GM12873 (cell line): ENCODE measurements around the gene CINP.

Experiments used
- TF ChIP-seq, protein P1 (sequence below): IDR thresholded peaks from 2 replicates; pipeline ENCODE4 v1.5.1; 2012; ENCODE audit warnings: low read depth, mild to moderate bottlenecking, moderate library complexity, low read length, control low read depth; ENCODE audit not compliant: insufficient read depth; ENCODE audit errors: missing control alignments

Gene CINP

DNA sequence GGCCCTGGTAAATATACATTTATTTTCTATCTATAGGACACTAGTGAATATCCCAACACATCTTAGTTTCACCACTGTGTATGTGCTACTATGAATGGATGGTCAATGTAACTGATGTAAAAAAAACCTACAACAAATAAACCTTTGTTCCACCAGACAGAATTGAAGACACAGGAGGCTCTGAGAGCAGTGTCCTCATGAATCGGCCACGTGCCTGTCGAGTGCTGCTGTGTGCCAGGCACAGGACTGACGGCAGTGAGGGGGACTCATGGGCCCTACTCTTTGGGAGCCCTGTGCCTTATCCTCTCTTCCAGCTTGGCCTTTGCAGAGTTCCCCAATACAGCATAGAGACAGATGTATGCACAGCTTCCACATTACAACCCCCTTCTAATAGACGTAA, 18.2 kb downstream of the CINP start:
- TF ChIP-seq, protein P1, sequence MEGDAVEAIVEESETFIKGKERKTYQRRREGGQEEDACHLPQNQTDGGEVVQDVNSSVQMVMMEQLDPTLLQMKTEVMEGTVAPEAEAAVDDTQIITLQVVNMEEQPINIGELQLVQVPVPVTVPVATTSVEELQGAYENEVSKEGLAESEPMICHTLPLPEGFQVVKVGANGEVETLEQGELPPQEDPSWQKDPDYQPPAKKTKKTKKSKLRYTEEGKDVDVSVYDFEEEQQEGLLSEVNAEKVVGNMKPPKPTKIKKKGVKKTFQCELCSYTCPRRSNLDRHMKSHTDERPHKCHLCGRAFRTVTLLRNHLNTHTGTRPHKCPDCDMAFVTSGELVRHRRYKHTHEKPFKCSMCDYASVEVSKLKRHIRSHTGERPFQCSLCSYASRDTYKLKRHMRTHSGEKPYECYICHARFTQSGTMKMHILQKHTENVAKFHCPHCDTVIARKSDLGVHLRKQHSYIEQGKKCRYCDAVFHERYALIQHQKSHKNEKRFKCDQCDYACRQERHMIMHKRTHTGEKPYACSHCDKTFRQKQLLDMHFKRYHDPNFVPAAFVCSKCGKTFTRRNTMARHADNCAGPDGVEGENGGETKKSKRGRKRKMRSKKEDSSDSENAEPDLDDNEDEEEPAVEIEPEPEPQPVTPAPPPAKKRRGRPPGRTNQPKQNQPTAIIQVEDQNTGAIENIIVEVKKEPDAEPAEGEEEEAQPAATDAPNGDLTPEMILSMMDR: no peak

DNA sequence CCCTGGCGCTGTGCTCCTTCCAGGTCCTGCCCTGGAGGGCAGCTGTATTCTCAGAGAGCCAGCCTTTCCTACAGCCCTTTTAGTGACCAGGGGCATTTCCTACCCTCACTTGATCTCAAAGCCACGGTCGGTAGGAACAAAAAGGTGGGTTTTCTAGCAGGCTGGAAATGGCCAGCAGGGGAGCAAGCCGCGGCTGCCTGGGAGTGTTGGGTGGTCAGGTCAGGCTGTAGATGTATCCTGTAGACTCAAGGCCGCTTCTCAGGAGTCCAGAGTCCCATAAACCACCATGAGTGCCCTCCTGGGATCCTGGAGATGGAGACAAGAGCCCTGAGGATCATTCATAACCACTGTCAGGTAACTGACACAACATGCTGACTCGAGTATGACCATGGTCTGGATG, 18.6 kb downstream of the CINP start:
- TF ChIP-seq, protein P1: no peak

DNA sequence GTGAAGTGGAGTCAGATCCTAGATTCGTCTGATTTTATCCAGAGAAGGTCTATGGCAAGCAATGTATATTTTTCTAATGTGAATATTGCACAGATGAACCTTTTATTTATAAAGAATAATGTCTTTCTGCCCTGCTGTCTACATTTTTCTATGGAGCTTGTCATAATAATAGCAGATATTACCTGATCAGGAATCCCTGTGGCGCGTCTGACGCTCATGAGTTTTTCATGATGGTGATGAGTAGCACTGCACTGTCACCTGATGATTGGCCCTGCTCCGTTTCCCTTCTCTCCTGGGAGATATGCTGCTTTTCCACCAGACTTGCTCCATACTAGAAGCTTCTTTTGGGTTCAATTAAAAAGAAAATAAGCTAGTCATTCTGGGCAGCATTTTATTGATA, 20.5 kb downstream of the CINP start:
- TF ChIP-seq, protein P1: no peak

DNA sequence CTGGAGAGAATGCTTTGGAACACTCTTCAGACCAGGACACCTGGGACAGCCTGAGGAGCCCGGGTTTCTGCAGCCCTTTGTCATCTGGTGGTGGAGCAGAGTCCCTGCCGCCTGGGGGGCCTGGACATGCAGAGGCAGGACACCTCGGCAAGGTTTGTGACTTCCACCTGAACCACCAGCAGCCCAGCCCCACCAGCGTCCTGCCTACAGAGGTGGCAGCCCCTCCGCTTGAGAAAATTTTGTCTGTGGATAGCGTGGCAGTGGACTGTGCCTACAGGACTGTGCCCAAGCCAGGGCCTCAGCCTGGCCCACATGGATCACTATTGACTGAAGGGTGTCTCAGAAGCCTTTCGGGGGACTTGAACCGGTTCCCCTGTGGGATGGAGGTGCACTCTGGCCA, 21.1 kb downstream of the CINP start:
- TF ChIP-seq, protein P1: no peak

DNA sequence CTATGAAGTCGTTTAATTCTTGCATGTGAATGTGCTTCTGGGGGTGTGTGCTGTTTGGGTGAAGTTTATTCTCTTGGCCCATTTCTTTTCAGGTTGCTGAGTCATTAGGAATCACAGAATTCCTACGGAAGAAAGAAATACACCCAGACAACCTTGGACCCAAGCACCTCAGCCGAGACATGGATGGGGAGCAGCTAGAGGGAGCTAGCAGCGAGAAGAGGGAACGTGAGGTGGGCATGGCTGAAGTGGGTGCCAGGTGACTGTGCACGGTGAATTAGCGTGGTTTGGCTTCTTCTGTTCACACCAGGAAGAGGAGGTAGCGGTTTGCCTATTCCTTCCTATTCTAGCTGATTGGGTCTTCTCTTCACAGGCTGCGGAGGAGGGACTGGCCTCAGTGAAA, 24.0 kb downstream of the CINP start:
- TF ChIP-seq, protein P1: no peak

DNA sequence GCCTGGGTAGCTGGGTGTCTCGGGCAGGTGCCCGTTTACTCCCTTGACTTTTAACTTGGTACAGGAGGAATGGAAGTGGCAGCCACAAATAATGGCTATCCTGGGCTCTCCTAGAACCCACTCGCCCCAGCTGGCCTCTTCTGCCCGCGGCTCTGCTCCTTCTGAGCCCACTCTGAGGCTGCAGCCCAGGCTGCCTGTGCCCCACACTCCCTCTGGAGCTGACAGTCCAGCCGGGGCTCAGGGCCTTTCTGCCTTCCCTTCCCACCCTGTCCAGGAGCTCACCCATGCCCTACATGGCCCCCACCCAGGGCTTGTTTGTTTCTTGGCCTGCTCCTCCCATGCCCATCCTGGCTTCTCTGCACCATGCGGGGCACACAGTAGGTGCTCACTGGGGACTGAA, 27.5 kb downstream of the CINP start:
- TF ChIP-seq, protein P1: no peak

DNA sequence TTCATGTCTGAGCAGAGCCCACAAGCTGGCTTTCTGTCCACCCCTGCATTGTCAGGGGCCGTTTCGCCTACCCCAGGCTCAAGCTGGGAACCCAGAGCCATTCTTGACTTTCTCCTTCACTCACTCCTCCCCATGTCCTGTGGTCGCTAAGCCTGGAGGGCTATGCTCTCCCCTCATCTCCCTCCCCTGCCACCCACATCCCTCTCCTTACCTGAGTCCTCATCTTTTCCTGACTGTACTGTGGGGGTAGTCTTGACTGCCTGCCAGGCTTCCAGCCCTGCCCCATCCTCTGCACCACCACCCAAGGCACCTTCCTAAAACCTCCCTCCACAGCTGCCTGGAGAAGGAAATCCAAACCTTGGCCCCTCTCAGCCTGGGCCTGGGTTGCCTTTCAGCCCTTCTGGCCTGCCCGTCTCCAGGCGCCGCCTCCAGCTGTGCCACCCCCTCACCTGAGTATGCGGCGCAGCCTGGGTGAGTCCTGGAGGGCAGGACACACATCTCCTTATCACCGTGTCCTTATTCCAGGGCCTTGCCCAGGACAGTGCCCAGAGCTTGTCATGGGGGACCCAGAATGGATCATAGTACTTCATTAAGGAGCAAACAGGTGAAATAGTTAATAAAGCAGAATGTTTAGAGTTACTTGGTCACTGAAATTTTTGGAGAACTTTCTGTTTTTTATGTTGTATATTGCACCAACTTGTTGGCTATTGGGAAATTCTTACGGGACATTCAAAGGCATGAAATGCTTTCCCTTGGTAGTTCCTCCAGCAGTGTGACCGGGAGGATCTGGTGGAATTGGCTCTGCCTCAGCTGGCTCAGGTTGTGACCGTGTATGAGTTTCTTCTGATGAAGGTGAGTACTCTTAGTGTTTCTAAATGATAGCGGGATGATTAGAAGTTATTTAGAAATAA, 28.6 kb downstream of the CINP start:
- TF ChIP-seq, protein P1: no peak
